Stomach (tissue), 4 donors: ENCODE measurements around the gene DOCK3.
"Not testable (repeated sequence)": the region's sequence is repeated elsewhere in the genome, so short reads cannot be mapped to it uniquely, and the experiment has no call there.

ENCODE experiments used
- POLR2A ChIP-seq, 4 donors: fragments of 450-650 bp; IDR thresholded peaks; one replicate each; pipeline ENCODE4 v1.6.1; 2016; ENCODE audit warnings: antibody characterized with exemption in 4 of 4, control low read depth in 2 of 4, mild to moderate bottlenecking in 1 of 4, moderate library complexity in 1 of 4
- POLR2AphosphoS5 ChIP-seq, 3 donors: sonication (generic); formaldehyde crosslinking; IDR thresholded peaks; one replicate each; pipeline ENCODE4 v1.6.1; 2016; ENCODE audit warnings: antibody characterized with exemption in 3 of 3
- TF ChIP-seq, protein P1 (sequence below), 7 experiments: fragments of 450-650 bp in 4 of 7; fragments of 200-600 bp in 3 of 7; sonication (generic) in 3 of 7; IDR thresholded peaks; one replicate each; pipeline ENCODE4 v1.5.1; 2016 to 2019; ENCODE audit warnings: antibody characterized with exemption in 7 of 7, control low read depth in 2 of 7, mild to moderate bottlenecking in 1 of 7

DNA sequence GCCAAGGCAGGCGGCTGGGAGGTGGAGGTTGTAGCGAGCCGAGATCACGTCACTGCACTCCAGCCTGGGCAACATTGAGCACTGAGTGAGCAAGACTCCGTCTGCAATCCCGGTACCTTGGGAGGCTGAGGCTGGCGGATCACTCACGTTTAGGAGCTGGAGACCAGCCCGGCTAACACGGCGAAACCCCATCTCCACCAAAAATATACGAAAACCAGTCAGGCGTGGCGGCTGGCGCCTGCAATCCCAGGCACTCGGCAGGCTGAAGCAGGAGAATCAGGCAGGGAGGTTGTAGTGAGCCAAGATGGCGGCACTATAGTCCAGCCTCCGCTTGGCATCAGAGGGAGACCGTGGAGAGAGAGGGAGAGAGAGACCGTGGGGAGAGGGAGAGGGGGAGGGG lies 129.6 kb downstream of the DOCK3 start:
- TF ChIP-seq, protein P1, sequence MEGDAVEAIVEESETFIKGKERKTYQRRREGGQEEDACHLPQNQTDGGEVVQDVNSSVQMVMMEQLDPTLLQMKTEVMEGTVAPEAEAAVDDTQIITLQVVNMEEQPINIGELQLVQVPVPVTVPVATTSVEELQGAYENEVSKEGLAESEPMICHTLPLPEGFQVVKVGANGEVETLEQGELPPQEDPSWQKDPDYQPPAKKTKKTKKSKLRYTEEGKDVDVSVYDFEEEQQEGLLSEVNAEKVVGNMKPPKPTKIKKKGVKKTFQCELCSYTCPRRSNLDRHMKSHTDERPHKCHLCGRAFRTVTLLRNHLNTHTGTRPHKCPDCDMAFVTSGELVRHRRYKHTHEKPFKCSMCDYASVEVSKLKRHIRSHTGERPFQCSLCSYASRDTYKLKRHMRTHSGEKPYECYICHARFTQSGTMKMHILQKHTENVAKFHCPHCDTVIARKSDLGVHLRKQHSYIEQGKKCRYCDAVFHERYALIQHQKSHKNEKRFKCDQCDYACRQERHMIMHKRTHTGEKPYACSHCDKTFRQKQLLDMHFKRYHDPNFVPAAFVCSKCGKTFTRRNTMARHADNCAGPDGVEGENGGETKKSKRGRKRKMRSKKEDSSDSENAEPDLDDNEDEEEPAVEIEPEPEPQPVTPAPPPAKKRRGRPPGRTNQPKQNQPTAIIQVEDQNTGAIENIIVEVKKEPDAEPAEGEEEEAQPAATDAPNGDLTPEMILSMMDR (IDR thresholded peaks at IDR 0.05): not testable (repeated sequence)
- TF ChIP-seq POLR2AphosphoS5, POLR2A (IDR thresholded peaks at IDR 0.05): not testable (repeated sequence)
